WTC11 (cell line): ENCODE results near the gene PRC1.
A peak's percentile ranks its signal among the peaks of the same experiment; 100 is the strongest.

Experiments
- ATF6 ChIP-seq: sonication (generic); formaldehyde crosslinking; IDR thresholded peaks from 2 replicates; pipeline ENCODE4 v1.8.1; 2023; ENCODE audit warnings: mild to moderate bottlenecking, missing genetic modification reagents
- CBFB ChIP-seq: sonication (generic); formaldehyde crosslinking; IDR thresholded peaks from 2 replicates; pipeline ENCODE4 v1.8.1; 2022; ENCODE audit warnings: mild to moderate bottlenecking, low read depth, missing genetic modification reagents
- IRF1 ChIP-seq: sonication (generic); formaldehyde crosslinking; IDR thresholded peaks from 2 replicates; pipeline ENCODE4 v1.8.0; 2023; ENCODE audit warnings: missing genetic modification reagents
- NFE2L1 ChIP-seq: sonication (generic); formaldehyde crosslinking; IDR thresholded peaks from 2 replicates; pipeline ENCODE4 v1.8.1; 2023; ENCODE audit warnings: missing genetic modification reagents
- PRRX2 ChIP-seq: fragments of 250-450 bp; sonication (Bioruptor Pico); IDR thresholded peaks from 2 replicates; pipeline ENCODE4 v1.8.0; 2021; ENCODE audit warnings: mild to moderate bottlenecking
- RORB ChIP-seq: fragments of 250-450 bp; sonication (Bioruptor Pico); IDR thresholded peaks from 2 replicates; pipeline ENCODE4 v1.9.0; 2021; ENCODE audit warnings: mild to moderate bottlenecking
- USF1 ChIP-seq: sonication (generic); formaldehyde crosslinking; IDR thresholded peaks from 2 replicates; pipeline ENCODE4 v1.8.0; 2022; ENCODE audit warnings: mild to moderate bottlenecking, missing genetic modification reagents
- USF2 ChIP-seq: sonication (generic); formaldehyde crosslinking; IDR thresholded peaks from 2 replicates; pipeline ENCODE4 v1.8.1; 2023; ENCODE audit warnings: mild to moderate bottlenecking, missing genetic modification reagents, moderate library complexity
- ZNF317 ChIP-seq: sonication (generic); formaldehyde crosslinking; IDR thresholded peaks from 2 replicates; pipeline ENCODE4 v1.8.1; 2023; ENCODE audit warnings: low read depth, mild to moderate bottlenecking, moderate library complexity, missing genetic modification reagents, borderline replicate concordance
- TF ChIP-seq, protein P1 (sequence below): fragments of 200-600 bp; IDR thresholded peaks from 2 replicates; pipeline ENCODE4 v1.8.0; 2022; ENCODE audit warnings: antibody characterized with exemption
- TF ChIP-seq, protein P2 (sequence below): sonication (generic); formaldehyde crosslinking; IDR thresholded peaks from 2 replicates; pipeline ENCODE4 v1.8.1; 2023; ENCODE audit warnings: mild to moderate bottlenecking, missing genetic modification reagents
- TF ChIP-seq, protein P3 (sequence below): sonication (generic); formaldehyde crosslinking; conservative IDR thresholded peaks from 2 replicates; pipeline ENCODE4 v1.8.1; 2022; ENCODE audit warnings: mild to moderate bottlenecking, missing genetic modification reagents

DNA sequence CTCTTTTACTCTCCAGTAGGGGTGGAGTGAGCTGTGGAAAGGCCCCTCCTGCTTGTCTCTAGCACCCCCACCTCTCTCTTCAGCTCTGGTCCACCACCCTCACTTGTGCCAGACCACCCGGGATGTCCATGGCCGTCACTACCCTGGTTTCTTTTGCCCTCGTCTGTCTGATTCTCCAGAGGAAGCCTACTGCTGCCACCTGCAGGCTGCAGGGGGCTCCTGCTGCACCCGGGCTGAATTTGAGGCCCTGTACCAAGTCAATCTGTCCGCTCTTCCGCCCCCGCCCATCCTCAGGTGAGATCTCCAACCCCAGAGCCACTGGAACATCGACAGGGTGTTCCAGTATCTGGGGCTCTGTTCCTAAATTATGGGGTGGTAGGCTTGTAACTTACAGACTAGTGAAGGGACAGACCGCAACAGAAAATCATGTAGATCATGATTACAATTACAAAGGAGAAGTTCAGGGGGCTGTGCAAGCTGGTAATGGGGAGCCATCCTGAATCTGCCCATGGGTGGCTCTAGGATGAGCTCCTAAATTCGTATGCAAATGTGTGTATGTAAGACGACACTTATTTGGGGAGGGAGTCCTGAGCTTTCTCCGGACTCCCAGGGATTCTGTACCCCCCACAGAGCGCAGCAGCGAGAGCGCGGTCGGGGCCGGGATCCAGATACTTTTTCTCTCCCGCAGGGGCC is 59.9 kb downstream of the PRC1 start:
- TF ChIP-seq, protein P1, sequence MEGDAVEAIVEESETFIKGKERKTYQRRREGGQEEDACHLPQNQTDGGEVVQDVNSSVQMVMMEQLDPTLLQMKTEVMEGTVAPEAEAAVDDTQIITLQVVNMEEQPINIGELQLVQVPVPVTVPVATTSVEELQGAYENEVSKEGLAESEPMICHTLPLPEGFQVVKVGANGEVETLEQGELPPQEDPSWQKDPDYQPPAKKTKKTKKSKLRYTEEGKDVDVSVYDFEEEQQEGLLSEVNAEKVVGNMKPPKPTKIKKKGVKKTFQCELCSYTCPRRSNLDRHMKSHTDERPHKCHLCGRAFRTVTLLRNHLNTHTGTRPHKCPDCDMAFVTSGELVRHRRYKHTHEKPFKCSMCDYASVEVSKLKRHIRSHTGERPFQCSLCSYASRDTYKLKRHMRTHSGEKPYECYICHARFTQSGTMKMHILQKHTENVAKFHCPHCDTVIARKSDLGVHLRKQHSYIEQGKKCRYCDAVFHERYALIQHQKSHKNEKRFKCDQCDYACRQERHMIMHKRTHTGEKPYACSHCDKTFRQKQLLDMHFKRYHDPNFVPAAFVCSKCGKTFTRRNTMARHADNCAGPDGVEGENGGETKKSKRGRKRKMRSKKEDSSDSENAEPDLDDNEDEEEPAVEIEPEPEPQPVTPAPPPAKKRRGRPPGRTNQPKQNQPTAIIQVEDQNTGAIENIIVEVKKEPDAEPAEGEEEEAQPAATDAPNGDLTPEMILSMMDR: peak; percentile 54
- TF ChIP-seq, protein P2, sequence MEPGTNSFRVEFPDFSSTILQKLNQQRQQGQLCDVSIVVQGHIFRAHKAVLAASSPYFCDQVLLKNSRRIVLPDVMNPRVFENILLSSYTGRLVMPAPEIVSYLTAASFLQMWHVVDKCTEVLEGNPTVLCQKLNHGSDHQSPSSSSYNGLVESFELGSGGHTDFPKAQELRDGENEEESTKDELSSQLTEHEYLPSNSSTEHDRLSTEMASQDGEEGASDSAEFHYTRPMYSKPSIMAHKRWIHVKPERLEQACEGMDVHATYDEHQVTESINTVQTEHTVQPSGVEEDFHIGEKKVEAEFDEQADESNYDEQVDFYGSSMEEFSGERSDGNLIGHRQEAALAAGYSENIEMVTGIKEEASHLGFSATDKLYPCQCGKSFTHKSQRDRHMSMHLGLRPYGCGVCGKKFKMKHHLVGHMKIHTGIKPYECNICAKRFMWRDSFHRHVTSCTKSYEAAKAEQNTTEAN (CRISPR knock-in tag): no peak
- TF ChIP-seq ATF6 (CRISPR knock-in tag) (no peak), IRF1 (CRISPR knock-in tag) (no peak), PRRX2 (no peak), CBFB (CRISPR knock-in tag) (no peak), USF2 (CRISPR knock-in tag) (no peak), NFE2L1 (CRISPR knock-in tag) (no peak), ZNF317 (no peak), RORB (no peak), USF1 (CRISPR knock-in tag) (no peak)
- TF ChIP-seq, protein P3, sequence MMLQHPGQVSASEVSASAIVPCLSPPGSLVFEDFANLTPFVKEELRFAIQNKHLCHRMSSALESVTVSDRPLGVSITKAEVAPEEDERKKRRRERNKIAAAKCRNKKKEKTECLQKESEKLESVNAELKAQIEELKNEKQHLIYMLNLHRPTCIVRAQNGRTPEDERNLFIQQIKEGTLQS (CRISPR knock-in tag): no peak
